Activated CD4-positive, alpha-beta T cell treated with anti-CD3 and anti-CD28 coated beads, Interleukin-2, amount 50 U/mL, for 48 hours (primary cell): ENCODE measurements around the gene ELFN1.

Experiments
- DNase-seq, 2 experiments: peaks; one replicate each; pipeline ENCODE4 v3.0.0-alpha.2; 2020

ELFN1 gene

DNA sequence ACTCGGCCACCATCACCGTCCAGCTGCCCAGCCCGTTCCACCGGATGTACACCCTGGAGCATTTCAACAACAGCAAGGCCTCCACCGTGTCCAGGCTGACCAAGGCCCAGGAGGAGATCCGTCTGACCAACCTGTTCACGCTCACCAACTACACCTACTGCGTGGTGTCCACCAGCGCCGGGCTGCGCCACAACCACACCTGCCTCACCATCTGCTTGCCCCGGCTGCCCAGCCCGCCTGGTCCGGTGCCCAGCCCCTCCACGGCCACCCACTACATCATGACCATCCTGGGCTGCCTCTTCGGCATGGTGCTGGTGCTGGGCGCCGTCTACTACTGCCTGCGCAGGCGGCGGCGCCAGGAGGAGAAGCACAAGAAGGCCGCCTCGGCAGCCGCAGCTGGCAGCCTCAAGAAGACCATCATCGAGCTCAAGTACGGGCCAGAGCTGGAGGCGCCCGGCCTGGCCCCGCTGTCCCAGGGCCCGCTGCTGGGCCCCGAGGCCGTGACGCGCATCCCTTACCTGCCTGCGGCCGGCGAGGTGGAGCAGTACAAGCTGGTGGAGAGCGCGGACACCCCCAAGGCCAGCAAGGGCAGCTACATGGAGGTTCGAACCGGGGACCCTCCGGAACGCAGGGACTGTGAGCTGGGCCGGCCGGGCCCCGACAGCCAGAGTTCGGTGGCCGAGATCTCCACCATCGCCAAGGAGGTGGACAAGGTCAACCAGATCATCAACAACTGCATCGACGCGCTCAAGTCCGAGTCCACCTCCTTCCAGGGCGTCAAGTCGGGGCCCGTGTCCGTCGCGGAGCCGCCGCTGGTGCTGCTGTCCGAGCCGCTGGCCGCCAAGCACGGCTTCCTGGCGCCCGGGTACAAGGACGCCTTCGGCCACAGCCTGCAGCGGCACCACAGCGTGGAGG lies 75.8 kb downstream of the ELFN1 start:
- no peak for DNase-seq

DNA sequence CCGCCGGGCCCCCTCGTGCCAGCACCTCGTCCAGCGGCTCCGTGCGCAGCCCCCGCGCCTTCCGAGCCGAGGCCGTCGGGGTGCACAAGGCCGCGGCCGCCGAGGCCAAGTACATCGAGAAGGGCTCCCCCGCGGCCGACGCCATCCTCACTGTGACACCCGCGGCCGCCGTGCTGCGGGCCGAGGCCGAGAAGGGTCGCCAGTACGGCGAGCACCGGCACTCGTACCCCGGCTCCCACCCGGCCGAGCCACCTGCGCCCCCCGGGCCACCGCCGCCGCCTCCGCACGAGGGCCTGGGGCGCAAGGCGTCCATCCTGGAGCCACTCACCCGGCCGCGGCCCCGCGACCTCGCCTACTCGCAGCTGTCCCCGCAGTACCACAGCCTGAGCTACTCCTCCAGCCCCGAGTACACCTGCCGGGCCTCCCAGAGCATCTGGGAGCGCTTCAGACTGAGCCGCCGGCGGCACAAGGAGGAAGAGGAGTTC lies 76.5 kb downstream of the ELFN1 start:
- DNase-seq, result no peak

DNA sequence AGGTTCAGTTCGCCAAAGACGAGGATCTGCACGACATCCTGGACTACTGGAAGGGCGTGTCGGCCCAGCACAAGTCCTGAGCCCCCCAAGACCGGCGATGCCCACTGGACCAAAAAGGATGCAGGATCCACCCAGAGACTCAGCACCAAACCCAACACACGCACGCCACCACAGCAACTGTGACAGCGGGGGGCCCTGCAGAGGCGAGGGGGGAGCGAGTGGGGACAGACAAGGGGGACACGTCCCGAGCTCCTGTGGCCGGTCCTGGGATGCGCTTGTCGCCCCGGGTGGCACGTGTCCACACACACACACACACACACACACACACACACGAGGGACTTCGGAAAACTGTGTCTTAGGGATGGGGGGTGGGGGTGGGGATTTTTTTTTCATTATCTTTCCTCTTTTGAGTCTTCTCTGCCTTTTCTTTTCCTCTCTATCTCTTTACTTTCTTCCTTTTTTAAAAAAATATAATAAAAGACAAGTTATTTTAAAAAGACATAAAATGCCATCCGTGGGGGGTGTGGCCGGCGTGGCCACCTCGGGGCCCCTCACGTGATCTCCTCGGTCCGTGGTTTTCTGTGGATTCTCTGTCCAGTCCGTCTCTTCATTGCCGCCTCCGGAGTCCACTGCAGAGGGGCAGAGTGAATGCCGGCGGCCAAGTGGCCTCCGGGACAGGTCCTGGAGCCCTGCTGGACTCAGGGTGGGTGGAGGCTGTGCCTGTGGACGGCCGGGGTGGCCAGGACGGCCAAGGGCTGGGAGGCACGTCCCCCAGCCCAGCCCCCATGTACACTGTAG lies 77.1 kb downstream of the ELFN1 start:
- DNase-seq, result no peak

DNA sequence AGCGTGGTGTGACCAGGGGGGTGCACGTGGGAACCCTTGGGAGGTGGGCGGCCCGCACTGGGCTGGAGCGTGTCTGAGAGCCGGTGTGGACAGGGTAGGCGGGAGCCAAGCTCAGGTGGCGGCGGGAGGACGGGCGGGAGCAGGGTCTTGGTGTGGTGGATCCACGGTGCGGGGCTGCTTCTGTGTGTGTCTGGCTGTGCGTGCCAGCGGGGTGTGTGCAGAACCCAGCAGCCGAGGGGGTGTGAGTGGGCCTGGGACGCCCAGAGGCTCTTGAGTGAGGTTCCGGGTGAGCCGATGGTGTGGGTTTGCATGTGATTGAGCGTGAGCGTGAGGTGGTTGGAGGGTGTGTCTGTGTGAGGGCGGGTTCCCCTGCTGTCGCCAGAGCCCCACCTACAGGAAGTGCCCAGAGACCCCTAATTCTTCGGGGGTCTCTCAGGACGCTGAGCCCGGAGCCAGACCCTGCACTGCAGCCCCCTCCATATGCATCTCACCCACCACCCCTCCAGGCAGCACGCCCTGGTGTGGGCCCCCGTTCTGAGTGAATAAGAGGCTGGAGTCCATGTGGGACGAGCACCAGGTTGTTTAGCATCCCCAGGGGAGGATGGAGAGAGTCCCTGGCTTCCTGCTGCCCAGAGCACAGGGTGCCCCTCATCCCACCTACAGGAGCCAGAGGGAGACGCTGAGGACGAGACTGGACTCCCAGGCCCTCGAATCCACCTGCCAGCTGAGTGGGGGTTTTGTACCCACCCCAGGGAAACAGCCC lies 78.2 kb downstream of the ELFN1 start:
- DNase-seq, result no peak

DNA sequence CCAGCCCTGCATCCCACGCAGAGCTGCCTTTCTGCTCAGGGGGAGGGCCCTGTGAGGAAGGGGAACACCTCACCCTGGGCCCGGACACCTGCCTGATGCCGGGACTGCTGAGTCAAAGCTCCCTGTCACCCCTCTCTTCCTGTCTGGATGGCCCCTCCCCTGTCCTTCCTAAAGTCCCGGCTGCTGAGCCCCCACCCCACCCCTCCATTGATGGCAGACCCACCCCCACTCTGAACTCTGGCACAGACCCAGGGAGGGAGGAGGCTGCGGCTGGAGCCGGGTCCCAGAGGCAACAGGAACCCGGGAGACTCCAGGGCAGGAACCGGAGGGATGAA lies 78.7 kb downstream of the ELFN1 start:
- DNase-seq, result no peak

DNA sequence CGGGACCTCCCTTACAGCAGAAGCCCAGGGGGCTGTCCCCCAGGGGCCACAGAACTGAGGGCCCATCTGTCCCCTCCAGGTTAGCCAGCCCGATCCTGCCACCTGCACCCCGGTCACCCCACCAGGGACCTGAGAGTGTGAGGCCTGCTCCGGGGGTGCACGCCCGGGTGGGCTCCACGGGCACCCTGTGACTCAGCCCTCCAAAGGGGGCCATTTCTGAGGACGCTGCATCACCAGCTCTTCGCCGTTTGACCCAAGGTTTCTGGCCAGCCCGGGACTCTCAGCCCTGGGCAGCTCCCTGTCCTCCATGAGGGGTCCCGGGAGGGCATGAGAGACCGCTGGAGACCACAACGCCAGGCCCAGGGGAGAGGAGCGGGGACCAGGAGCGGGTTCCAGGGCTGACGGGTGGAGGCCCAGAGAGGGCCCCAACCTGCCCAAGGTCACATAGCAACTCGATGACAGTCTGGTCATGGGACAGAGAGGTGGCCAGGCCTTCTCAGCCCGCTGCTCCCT lies 79.3 kb downstream of the ELFN1 start:
- DNase-seq, result no peak

DNA sequence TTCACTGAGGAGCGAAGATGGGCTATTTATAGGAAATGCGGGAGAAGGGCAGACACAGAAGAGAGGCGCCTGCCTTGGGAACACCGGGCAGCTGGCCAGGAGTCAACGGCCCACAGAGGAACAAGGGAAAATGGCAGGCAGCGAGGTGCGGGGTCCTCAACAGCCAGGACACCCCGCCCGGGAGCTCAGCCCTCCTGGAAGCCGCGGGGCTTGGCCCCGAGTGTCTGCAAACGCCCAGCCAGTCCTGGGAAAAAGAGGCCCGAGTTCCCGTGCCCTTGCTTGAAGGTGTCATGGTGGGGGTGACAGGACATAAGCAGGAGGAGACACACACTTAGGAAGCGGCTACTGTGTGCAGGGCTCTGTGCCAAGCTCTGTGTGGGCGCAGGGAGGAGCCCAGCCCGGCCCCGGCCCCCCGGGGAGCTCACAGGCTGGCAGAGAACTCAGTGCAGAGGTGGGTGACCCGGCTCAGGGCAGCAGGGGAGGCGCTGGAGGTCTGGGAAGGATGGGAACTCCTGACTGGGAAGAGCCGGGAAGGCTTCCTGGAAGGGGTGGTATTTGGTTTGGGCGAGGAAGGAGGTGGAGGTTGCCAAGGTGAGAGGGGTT lies 79.9 kb downstream of the ELFN1 start:
- no peak for DNase-seq

DNA sequence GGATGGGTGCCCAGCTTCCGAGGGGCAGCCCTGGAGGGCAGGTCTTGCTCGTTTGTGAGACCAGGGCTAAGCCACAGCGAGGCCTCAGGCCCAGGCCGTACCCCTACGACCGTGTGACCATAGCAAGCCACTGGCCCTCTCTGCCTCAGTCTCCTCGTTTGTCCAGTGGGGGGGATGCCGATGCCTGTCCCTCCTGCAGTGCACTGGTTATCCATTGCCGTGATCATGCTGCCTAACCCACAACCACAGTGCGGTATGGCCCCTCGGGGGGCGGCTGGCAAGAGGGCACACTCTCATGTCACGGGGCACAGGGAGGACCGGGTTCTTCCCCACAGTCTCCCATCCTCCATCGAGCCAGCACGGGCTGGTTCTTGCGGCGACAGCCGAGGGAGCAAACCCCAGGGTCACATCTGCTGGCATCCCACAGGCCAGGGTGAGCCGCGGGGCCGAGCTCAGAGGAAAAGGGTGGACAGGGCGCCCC lies 80.5 kb downstream of the ELFN1 start:
- DNase-seq, result no peak

DNA sequence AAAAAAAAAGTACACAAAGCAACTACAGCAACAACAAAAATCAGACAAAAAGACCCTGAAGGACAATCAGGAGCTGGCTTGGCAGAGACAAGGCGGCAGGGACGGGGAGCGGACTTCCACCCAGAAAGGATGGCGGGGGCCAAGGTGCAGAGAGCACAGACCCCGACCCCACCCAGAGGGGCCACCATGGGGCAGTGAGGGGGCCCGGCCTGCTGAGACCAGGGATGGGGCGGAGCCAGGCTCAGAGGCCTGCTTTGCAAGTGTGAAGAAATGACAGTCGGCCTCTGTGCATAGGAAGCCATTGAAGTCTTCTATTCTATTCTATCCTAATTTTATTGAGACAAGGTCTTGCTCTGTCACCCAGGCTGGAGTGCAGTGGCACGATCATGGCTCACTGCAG lies 82.0 kb downstream of the ELFN1 start:
- no peak for DNase-seq

DNA sequence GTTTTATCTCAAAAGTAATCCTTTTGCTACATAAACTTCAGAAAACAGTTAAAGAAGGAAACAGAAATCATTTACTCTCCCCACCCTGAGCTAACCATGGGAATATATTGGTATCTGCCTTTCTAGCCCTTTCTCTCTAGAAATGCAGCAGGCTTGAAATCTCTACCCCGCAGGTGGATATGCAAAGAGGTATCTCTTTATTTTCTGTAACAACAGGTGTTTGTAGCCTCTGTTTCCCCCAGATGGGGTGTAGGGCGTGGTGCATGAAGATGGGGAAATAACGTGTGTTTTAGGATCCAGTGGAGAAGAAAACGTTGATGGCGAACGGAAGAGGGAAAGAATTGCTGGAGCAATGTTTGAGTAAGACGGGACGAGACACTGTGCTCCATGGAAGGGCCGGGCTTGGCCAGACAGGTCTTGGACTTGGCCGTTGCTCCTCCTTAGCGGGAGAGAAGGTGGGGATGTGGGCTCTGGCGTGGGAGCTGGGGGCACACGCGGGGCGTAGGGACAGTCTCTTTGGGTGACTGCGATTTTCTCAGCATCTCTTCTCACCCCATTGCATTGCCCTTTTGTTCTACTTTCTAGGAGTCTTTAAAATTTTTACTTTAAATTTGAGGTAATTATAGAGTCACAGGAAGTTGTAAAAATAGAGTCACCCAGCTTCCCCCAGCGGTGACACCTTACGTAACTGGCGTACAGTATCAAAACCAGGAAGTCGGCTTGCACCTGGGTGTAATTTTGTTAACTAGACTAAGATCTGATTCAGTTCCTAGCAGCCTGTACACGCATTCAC lies 82.9 kb downstream of the ELFN1 start:
- no peak for DNase-seq

DNA sequence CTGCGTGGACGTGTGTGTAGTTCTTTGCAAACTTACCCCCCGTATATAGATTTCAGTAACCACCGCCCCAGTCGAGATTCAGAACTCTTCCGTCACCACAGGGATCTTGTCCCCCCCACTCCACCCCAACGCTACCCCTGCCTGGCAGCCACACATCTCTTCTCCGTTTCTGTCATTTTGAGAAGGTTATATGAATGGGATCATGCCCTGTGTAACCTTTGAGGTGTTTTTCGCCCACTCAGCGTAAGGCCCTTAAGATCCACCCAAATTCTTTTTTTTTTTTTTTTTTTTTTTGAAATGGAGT lies 83.4 kb downstream of the ELFN1 start:
- DNase-seq, result no peak

DNA sequence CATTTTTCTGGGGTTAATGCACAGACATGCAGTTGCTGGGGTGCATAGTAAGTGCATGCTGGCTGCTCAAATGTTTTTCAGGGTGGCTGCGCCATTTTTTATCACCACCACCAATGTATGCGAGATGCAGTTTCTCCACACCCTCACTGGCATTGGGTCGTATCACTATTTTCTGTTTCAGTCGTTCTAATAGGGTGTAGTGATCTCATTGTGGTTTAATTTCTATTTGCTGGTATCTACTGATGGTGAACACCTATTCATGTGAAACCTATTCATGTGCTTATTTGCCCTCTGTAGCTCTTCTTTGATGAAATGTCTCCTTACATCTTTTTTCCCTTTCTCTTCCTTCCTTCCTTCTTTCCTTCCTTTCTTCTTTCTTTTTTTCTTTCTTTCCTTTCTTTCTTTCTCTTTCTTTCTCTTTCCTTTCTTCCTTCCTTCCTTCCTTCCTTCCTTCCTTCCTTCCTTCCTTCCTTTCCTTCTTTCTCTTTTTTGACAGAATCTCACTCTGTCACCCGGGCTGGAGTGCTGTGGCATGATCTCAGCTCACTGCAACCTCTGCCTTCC lies 84.3 kb downstream of the ELFN1 start:
- DNase-seq, result no peak

DNA sequence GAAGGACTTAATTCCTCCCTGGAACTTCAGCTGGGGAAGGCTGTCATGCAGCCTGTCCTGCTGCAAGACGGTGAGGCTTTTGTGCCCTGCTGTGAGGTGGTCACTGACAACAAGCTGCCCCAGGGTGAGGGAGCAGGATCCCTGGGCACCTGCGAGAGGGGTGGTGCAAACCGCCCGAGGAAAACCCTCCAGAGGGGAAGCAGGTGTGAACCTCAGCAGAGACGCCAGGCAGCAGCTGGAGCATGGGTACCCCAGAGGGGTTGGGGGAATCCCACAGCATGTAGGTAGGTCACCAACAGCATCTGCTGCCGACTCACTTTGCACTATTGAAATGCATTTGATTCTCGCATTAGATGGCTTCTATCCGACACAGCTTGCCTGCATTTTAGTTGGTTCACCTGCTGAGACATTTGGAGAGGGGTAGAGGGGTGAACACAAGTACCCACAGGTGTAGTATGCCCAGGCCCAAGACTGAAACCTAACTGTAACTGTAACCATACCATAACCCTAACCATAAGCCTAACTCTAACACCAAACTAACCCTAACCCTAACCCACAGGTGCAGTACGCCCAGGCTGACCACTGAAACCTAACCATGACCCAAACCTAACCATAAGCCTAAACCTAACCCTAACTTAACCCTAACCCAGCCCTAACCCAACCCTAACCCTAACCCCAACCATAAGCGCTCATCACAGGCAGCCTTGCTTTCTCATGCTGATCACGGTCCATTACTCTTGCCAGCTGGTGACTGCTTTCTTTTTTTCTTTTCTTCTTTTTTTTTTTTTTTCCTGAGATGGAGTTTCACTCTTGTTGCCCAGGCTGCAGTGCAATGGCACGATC lies 85.9 kb downstream of the ELFN1 start:
- no peak for DNase-seq

DNA sequence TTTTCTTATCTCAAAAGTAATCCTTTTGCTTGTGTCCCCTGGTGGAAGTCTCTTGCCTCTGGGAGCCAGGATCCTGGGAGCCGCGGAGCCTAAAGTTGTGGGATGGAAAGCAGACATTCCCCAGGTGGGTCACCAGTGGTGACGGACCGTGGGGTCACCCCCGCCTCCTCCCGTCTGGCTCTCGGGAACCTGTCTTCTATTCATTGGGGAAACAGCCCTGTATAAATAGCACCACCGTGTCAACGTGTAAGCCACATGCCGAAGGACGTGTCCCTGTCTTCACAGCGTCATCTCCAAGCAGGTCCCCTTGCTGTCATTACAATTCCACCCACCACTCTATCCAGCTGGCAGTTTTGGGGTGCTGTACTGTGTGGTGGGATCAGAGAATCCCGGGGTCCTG lies 87.5 kb downstream of the ELFN1 start:
- no peak for DNase-seq

DNA sequence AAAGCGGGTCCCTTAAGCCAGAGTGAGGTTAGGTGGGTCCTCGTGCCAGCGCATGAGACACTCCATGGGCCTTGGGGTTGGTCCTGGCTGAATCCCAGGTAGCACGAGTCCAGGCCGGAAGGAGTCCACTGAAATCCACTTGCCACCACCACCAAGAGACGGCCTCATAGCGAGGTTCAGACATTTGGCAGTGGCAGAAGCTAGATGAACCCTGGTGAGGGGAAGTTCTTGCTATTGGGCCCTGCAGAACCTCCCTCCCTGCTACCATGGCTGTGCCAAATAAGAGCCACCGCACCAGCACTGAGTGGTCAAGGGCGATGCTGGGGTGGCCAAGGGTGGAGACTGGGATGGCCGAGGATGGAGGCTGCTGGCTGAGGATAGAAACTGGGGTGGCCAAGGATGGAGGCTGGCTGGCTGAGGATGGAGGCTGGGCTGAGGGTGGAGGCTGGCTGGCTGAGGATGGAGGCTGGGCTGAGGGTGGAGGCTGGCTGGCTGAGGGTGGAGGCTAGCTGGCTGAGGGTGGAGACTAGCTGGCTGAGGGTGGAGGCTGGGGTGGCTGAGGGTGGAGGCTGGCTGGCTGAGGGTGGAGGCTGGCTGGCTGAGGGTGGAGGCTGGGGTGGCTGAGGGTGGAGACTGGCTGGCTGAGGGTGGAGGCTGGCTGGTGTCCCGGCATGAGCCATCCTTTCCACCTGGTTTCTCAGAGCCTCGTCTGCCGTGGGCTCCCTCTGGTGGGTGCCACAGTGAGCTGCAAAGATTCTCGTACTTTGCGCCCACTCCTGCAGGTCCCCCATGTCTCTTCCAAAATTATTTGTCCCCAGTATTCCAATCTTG lies 88.2 kb downstream of the ELFN1 start:
- peak; percentile 21 to 37 for DNase-seq

DNA sequence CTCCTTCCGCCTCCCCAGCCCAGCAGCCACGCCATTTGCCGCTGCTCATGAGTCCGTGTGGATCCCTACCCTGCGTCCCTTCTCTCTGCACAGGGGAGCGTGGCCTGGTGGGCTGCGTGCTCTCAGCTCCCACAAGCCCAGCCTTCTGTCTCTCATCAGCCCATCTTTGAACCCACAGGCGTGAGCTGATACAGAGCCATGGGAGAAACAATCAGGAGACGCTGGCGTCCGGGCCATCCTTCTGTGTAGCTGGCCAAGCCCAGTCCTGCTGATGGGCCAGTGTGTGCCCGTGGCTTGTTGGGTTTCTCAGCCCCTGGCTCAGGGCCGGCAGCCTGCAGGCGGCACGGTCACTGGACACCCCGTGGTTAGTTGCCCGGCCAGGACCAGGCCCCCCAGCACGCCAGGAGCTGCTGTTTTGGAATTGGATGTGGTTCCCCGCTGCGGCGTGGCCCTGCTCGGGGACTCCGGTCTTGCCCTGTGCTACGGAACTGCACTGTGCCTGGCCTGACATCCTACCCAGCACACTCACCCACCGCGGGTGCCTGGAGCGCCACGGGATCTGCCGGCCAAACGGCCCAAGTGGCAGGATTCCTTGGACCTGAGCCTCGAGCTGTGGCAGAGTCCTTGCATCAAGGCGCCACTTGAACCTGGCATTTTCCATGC lies 88.9 kb downstream of the ELFN1 start:
- no peak for DNase-seq

DNA sequence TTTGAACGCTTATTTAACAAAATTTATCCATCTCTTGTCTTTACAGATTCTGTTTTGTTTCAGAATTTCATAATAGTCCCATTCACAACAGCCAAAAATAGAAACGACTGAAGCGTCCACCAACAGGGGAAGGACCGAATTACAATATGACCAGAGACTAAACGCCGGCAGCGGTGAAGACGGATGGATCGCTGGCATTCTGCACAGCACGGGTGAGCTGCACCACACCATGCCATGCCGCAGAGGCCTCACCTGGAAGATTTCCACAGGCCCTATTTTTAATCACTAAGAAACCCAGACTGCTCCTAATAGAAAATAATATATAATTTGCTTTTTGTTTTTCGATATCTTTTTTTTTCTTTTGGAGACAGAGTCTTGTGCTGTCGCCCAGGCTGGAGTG lies 91.0 kb downstream of the ELFN1 start:
- DNase-seq, result no peak

DNA sequence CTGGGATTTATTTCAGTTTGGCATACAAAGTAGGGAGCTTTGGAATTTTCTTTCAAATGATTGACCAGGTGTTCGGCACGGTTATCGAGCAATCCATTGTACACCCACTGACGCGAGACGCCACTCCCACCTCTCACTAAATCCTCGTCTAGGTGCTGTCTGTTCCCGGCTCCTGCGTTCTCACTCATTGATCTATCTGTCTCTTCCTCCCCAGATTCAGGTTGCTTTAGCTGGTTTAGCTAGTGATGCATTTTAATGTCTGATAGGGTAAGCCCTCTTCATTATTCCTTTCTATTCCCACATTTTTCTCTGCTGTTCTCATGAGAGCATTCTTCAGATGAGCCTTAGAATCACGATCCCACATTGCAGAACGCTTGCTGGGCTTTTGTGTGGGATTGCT lies 91.7 kb downstream of the ELFN1 start:
- DNase-seq, result no peak
